Suprapubic skin (tissue), 4 donors: ENCODE data around the gene EFR3B. TPM values are rescaled to one million over a fixed set of nuclear protein-coding genes. Genes with fewer than 3 reads are reported as not detected.
"Not testable (repeated sequence)": the region's sequence is repeated elsewhere in the genome, so short reads cannot be mapped to it uniquely, and the experiment has no call there.

Source experiments
- DNase-seq, 2 donors: peaks; one replicate each; pipeline ENCODE4 v3.0.0-alpha.2; 2019; ENCODE audit warnings: low spot score in 2 of 2
- H3K27ac ChIP-seq: fragments of 200-600 bp; sonication (generic); one replicate; pipeline ENCODE4 v1.5.1; 2019
- H3K27me3 ChIP-seq: fragments of 200-600 bp; sonication (generic); one replicate; pipeline ENCODE4 v1.5.1; 2019
- H3K36me3 ChIP-seq: fragments of 200-600 bp; sonication (generic); one replicate; pipeline ENCODE4 v1.5.1; 2019
- H3K4me1 ChIP-seq: fragments of 200-600 bp; sonication (generic); one replicate; pipeline ENCODE4 v1.5.1; 2019
- H3K4me3 ChIP-seq: fragments of 200-600 bp; sonication (generic); one replicate; pipeline ENCODE4 v1.5.1; 2019; ENCODE audit warnings: mild to moderate bottlenecking
- H3K9me3 ChIP-seq: fragments of 200-600 bp; sonication (generic); one replicate; pipeline ENCODE4 v1.5.1; 2019
- EP300 ChIP-seq: sonication (generic); formaldehyde crosslinking; IDR thresholded peaks from one replicate; pipeline ENCODE4 v1.6.1; 2017; ENCODE audit warnings: antibody characterized with exemption
- POLR2A ChIP-seq, 2 donors: fragments of 450-650 bp; IDR thresholded peaks; one replicate each; pipeline ENCODE4 v1.6.1; 2017; ENCODE audit warnings: antibody characterized with exemption in 2 of 2, mild to moderate bottlenecking in 2 of 2, moderate library complexity in 2 of 2
- POLR2AphosphoS5 ChIP-seq, 3 donors: sonication (generic); formaldehyde crosslinking; IDR thresholded peaks; one replicate each; pipeline ENCODE4 v1.6.1; 2017; ENCODE audit warnings: antibody characterized with exemption in 3 of 3
- WGBS: methylation state at CpG from one replicate; pipeline ENCODE4 v1.1.5; 2018; 5-methylcytosine and 5-hydroxymethylcytosine counted together
- total RNA-seq, 4 donors: library from RNA; depleted of rRNA; stranded (reverse); fragments of >200 nt; gene quantifications; one replicate each; pipeline ENCODE4 v1.1.0, GENCODE V29; 2016
- TF ChIP-seq, protein P1 (sequence below), 2 donors: fragments of 200-600 bp in 1 of 2; fragments of 450-650 bp in 1 of 2; sonication (generic) in 1 of 2; IDR thresholded peaks; one replicate each; pipeline ENCODE4 v1.5.1; 2016 to 2019; ENCODE audit warnings: antibody characterized with exemption in 2 of 2, mild to moderate bottlenecking in 1 of 2, moderate library complexity in 1 of 2

The EFR3B gene
- total RNA-seq, 4 donors from 2014 or later: 0.79 to 1.5 (median 1.2) TPM

DNA sequence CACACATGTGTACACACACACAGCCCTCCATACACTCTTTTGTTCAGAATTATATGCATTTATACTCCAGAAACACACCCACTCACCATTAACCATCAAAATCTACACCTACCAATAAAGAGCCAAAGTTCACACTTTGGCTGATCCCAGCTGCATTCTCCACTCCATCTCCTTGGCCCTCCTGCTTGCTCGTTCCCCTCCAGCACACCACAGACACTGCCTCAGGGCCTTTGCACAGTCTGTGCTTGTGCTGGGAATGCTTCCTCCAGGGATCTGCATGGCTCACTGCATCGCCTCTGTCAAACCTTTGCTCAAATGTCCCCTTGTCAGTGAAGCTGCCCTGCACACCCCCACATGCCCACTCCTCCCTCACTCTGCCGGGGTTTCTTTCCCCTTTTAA is 80.5 kb downstream of the EFR3B start:
- Histone ChIP-seq H3K36me3 (no peaks in the 10 kb centered on the region), H3K4me3 (no peak overlapping the region), H3K9me3 (no peaks in the 10 kb centered on the region), H3K27ac (no peak overlapping the region), H3K4me1 (no peaks in the 10 kb centered on the region), H3K27me3 (no peaks in the 10 kb centered on the region)
- no peak for DNase-seq
- TF ChIP-seq POLR2AphosphoS5 (IDR thresholded peaks at IDR 0.05): no peak
- no peak for TF ChIP-seq EP300
- no peak for TF ChIP-seq POLR2A (IDR thresholded peaks at IDR 0.05)
- TF ChIP-seq, protein P1, sequence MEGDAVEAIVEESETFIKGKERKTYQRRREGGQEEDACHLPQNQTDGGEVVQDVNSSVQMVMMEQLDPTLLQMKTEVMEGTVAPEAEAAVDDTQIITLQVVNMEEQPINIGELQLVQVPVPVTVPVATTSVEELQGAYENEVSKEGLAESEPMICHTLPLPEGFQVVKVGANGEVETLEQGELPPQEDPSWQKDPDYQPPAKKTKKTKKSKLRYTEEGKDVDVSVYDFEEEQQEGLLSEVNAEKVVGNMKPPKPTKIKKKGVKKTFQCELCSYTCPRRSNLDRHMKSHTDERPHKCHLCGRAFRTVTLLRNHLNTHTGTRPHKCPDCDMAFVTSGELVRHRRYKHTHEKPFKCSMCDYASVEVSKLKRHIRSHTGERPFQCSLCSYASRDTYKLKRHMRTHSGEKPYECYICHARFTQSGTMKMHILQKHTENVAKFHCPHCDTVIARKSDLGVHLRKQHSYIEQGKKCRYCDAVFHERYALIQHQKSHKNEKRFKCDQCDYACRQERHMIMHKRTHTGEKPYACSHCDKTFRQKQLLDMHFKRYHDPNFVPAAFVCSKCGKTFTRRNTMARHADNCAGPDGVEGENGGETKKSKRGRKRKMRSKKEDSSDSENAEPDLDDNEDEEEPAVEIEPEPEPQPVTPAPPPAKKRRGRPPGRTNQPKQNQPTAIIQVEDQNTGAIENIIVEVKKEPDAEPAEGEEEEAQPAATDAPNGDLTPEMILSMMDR (IDR thresholded peaks at IDR 0.05): no peak
- 93% methylated on average over 3 of the region's 3 CpGs for WGBS

DNA sequence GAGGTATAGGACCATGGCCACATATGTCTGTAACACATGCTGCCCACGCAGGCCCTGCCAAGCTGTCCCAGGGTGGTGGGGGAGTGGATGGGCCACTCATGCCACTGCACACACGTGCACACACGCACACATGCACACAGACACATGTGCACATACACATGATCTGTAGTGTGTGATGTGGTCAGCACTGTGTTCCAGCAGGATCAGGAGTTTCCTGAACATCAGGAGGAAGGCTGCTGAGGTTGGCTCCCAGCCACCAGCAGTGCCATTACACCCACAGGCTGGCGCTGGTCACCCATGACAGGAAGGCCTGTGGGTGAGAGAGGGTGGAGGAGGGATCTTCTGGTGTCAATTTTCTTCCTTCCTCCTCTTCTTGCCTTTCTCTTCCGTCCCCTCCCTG is 81.8 kb downstream of the EFR3B start:
- TF ChIP-seq POLR2AphosphoS5 (IDR thresholded peaks at IDR 0.05) (no peak), EP300 (no peak), POLR2A (IDR thresholded peaks at IDR 0.05) (no peak)
- TF ChIP-seq, protein P1 (IDR thresholded peaks at IDR 0.05): no peak
- Histone ChIP-seq H3K4me1 (peaks cover 4% of the 10 kb centered on the region), H3K4me3 (no peak overlapping the region), H3K36me3 (no peaks in the 10 kb centered on the region), H3K27me3 (no peaks in the 10 kb centered on the region), H3K9me3 (no peaks in the 10 kb centered on the region), H3K27ac (no peak overlapping the region)
- WGBS: 68% methylated on average over 3 of the region's 5 CpGs
- DNase-seq: no peak

DNA sequence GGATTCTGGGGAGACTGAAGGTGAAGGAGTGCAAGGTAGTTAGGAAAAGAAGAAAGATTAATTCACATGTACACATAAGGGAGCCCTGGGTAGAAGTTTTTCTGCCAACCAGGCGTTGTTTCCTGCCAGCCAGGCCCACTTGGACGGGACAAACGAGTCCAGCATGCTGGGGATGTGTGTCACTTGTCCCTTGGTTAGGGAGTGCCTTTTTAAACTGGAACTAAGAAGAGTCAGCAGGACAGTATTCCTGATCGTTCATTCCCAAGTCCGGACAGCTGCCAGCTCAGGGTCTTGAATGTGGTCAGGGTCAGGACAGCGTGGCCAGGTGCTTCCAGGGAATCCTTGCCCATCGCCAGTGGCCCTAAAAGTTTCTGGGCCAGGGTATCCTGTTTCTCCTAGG is 83.3 kb downstream of the EFR3B start:
- no peak for DNase-seq
- TF ChIP-seq EP300 (no peak), POLR2AphosphoS5 (IDR thresholded peaks at IDR 0.05) (no peak), POLR2A (IDR thresholded peaks at IDR 0.05) (no peak)
- TF ChIP-seq, protein P1 (IDR thresholded peaks at IDR 0.05): no peak
- H3K9me3 ChIP-seq: no peaks in the 10 kb centered on the region
- H3K27ac ChIP-seq: no peak overlapping the region
- H3K4me3 ChIP-seq: no peak overlapping the region
- WGBS: 74% methylated on average over 6 of the region's 7 CpGs
- H3K27me3 ChIP-seq: no peaks in the 10 kb centered on the region
- no peaks in the 10 kb centered on the region for H3K36me3 ChIP-seq
- H3K4me1 ChIP-seq: peaks cover 7% of the 10 kb centered on the region

DNA sequence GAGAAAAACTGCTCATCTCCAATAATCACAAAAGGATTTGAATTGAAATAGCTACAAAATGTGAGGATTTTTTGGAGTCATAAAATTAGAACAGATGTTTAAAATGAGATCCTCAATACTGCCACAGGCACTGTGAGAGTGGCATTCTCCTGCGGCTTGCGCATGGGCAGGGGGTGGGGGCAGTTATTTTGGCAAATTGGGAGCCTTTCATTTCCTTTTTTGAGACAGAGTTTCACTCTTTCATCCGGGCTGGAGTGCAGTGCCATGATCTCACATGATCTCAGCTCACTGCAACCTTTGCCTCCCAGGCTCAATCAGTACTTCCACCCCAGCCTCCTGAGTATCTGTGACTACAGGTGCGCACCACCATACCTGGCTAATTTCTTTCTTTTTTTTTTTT is 84.1 kb downstream of the EFR3B start:
- no peak for DNase-seq
- peaks cover 7% of the 10 kb centered on the region for H3K4me1 ChIP-seq
- WGBS: 73% methylated on average over 4 of the region's 4 CpGs
- no peaks in the 10 kb centered on the region for H3K9me3 ChIP-seq
- H3K27ac ChIP-seq: no peak overlapping the region
- H3K4me3 ChIP-seq: no peak overlapping the region
- peaks cover 2% of the 10 kb centered on the region for H3K27me3 ChIP-seq
- H3K36me3 ChIP-seq: no peaks in the 10 kb centered on the region
- TF ChIP-seq POLR2AphosphoS5 (IDR thresholded peaks at IDR 0.05): no peak
- TF ChIP-seq, protein P1 (IDR thresholded peaks at IDR 0.05): no peak
- no peak for TF ChIP-seq EP300
- no peak for TF ChIP-seq POLR2A (IDR thresholded peaks at IDR 0.05)

DNA sequence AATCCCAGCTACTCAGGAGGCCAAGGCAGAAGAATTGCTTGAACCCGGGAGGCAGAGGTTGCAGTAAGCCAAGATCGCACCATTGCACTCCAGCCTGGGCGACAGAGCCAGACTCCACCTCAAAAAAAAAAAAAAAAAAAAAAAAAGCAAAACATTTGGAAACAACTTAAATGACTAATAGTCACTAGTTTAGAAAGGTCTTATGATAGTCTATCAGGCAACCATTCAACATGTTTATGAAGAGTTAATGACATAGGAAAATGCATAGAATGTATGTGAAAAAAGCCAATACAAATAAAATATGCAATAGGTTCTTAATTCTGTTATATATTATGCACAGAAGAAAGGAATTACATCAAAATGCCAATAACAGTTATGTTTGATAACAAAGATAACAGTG is 85.2 kb downstream of the EFR3B start:
- WGBS: 59% methylated on average over 3 of the region's 3 CpGs
- H3K9me3 ChIP-seq, H3K27me3 ChIP-seq, H3K4me3 ChIP-seq, DNase-seq, H3K36me3 ChIP-seq, H3K27ac ChIP-seq: not testable (repeated sequence)
- peaks cover 16% of the 10 kb centered on the region for H3K4me1 ChIP-seq

DNA sequence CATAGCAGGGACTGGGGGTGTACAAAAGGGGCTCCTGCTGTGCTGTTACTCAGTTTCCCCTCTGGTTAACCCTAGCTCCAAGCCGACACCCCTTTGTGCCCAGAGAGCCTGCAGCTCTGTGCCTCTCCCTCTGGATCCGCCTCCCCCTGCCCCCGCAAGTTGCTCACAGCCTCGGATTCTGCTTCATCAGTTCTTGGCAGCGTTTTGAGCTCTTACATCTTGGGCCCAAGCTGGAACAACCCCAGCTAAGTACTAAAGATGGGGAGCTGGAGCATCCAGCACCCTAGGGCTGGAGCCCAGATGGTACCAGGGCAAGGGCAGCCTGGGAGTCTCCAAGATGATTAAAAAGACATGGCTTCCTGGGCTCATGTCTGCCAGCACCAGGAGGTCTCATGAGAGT is 85.8 kb downstream of the EFR3B start:
- TF ChIP-seq, protein P1 (IDR thresholded peaks at IDR 0.05): no peak
- TF ChIP-seq POLR2AphosphoS5 (IDR thresholded peaks at IDR 0.05) (no peak), EP300 (no peak), POLR2A (IDR thresholded peaks at IDR 0.05) (no peak)
- 62% methylated on average over 5 of the region's 5 CpGs for WGBS
- Histone ChIP-seq H3K27ac (no peak overlapping the region), H3K36me3 (no peaks in the 10 kb centered on the region), H3K9me3 (no peaks in the 10 kb centered on the region), H3K4me3 (no peak overlapping the region), H3K4me1 (peaks cover 17% of the 10 kb centered on the region), H3K27me3 (peaks cover 7% of the 10 kb centered on the region)
- DNase-seq: no peak
